Measurements from ENCODE around the gene PCNX2.

Gene PCNX2

GRCh38 chr1:232962761-232963745 lies 332.5 kb downstream of the PCNX2 start:
- TF ChIP-seq CTCF (IDR thresholded peaks at IDR 0.05; ENCODE audit: low read length, missing control alignments): no peak
- DNase-seq (ENCODE audit: low read depth): peak; percentile 46
- H3K4me3 ChIP-seq (replicated peaks; ENCODE audit: low read depth, low read length): no peak overlapping the region

GRCh38 chr1:232958067-232958466 lies 337.5 kb downstream of the PCNX2 start:
- no peak for DNase-seq (ENCODE audit: low read depth)
- TF ChIP-seq CTCF (IDR thresholded peaks at IDR 0.05; ENCODE audit: low read length, missing control alignments): no peak
- H3K4me3 ChIP-seq (replicated peaks; ENCODE audit: low read depth, low read length): no peak overlapping the region

GRCh38 chr1:232956081-232956480 lies 339.4 kb downstream of the PCNX2 start:
- DNase-seq (ENCODE audit: low read depth): no peak
- no peak for TF ChIP-seq CTCF (IDR thresholded peaks at IDR 0.05; ENCODE audit: low read length, missing control alignments)
- H3K4me3 ChIP-seq (replicated peaks; ENCODE audit: low read depth, low read length): no peak overlapping the region

- no peak overlapping the region for H3K4me3 ChIP-seq (replicated peaks; ENCODE audit: low read depth, low read length)
- no peak for TF ChIP-seq CTCF (IDR thresholded peaks at IDR 0.05; ENCODE audit: low read length, missing control alignments)
- DNase-seq (ENCODE audit: low read depth): no peak
Measured at GRCh38 chr1:232954594-232955365, 340.7 kb downstream of the PCNX2 start.

- peak; percentile 55 for DNase-seq (ENCODE audit: low read depth)
- peak; percentile 66 for TF ChIP-seq CTCF (IDR thresholded peaks at IDR 0.05; ENCODE audit: low read length, missing control alignments)
- no peak overlapping the region for H3K4me3 ChIP-seq (replicated peaks; ENCODE audit: low read depth, low read length)
Measured at GRCh38 chr1:232952514-232953499, 342.7 kb downstream of the PCNX2 start.

GRCh38 chr1:232951605-232952004 lies 343.9 kb downstream of the PCNX2 start:
- H3K4me3 ChIP-seq (replicated peaks; ENCODE audit: low read depth, low read length): peak overlapping the region; percentile 87
- no peak for DNase-seq (ENCODE audit: low read depth)
- no peak for TF ChIP-seq CTCF (IDR thresholded peaks at IDR 0.05; ENCODE audit: low read length, missing control alignments)
